Pancreas (tissue), 10 donors: ENCODE measurements around the gene PFKP. TPM values are rescaled to one million over a fixed set of nuclear protein-coding genes. Genes with fewer than 3 reads are reported as not detected.
"Not testable (repeated sequence)": the region's sequence is repeated elsewhere in the genome, so short reads cannot be mapped to it uniquely, and the experiment has no call there.

Experiments
- ATAC-seq, 4 donors: fragments of 200-7000 bp; cut with Tn5 transposase; one replicate each; pipeline versions ENCODE4 v1.8.0 to v1.9.1; 2020; ENCODE audit warnings: mild to moderate bottlenecking in 4 of 4, moderate library complexity in 4 of 4
- DNase-seq, 6 donors: peaks; one replicate each; pipeline ENCODE4 v3.0.0-alpha.2; 2020
- FAIRE-seq: peaks from 2 replicates; lab custom pipeline; 2012; peaks lifted over from hg19 to GRCh38; lab: Jason Lieb, UNC
- H3K27ac ChIP-seq, 4 donors: fragments of 200-600 bp; sonication (generic); 1 replicate in 3 of 4; 2 replicates in 1 of 4; pipeline versions ENCODE4 v1.5.0 to v1.8.0; 2020
- H3K27me3 ChIP-seq, 4 donors: fragments of 200-600 bp; one replicate each; pipeline ENCODE4 v1.8.0; 2021
- H3K36me3 ChIP-seq, 3 donors: fragments of 200-600 bp; sonication (generic) in 1 of 3; one replicate each; pipeline versions ENCODE4 v1.5.0 to v1.8.0; 2020 to 2021
- H3K4me1 ChIP-seq, 3 donors: fragments of 200-600 bp; one replicate each; pipeline ENCODE4 v1.8.0; 2021
- H3K4me3 ChIP-seq, 4 donors: fragments of 200-600 bp; sonication (generic) in 2 of 4; one replicate each; pipeline versions ENCODE4 v1.5.0 to v1.8.0; 2020 to 2021
- H3K9me3 ChIP-seq, 4 donors: fragments of 200-600 bp; one replicate each; pipeline ENCODE4 v1.8.0; 2021
- WGBS, 2 donors: extraction: QIAGEN DNeasy Blood & Tissue Kit; methylation state at CpG; one replicate each; pipeline ENCODE4 v1.1.7; 2013; 5-methylcytosine and 5-hydroxymethylcytosine counted together
- intact Hi-C, 3 donors: fragments of 100-400 bp; cut with DNase I; formaldehyde crosslinking; loops; one replicate each; pipeline versions ENCODE4 v1.11.1 to v1.14.2; 2022
- polyA plus RNA-seq, 2 donors: library from polyadenylated mRNA; stranded (reverse); fragments of 200-250 nt; gene quantifications; one replicate each; pipeline ENCODE4 v1.2.3, GENCODE V29; 2013
- total RNA-seq, 6 donors: library from RNA; stranded (reverse); fragmentation: NEBNext Ultra II Directional in 4 of 6; extraction: Animal tissue kit (Norgen Biotek cat#: 25700) in 4 of 6; gene quantifications; one replicate each; pipeline versions ENCODE4 v1.2.1 to v1.2.4, GENCODE V29; 2021 to 2023
- TF ChIP-seq, protein P1 (sequence below), 4 donors: fragments of 200-600 bp; sonication (generic) in 3 of 4; IDR thresholded peaks; one replicate each; pipeline versions ENCODE4 v1.5.0 to v1.8.0; 2021; ENCODE audit warnings: antibody characterized with exemption in 4 of 4
- donor health status: healthy with polysubstance abuse.
- donor health status: DM: no; HTN: no; CAD: no; lungs with moderate emphysema.
- donor health status: DM: no; HTN: no; CAD: no.
- donor health status: control.
- donor health status: control.
- donor health status: Bipolar disorder and iron deficiency.
- donor health status: DM: yes; HTN: yes; CAD: no.
- donor health status: DM: no; HTN: no; CAD: no.
- donor health status: DM: no; HTN: no; CAD: no.
- donor health status: DM: yes; HTN: yes; CAD: no.

The PFKP gene
- total and polyA plus RNA-seq, 8 donors = 6.8 to 32.5 (median 14.1) TPM

DNA sequence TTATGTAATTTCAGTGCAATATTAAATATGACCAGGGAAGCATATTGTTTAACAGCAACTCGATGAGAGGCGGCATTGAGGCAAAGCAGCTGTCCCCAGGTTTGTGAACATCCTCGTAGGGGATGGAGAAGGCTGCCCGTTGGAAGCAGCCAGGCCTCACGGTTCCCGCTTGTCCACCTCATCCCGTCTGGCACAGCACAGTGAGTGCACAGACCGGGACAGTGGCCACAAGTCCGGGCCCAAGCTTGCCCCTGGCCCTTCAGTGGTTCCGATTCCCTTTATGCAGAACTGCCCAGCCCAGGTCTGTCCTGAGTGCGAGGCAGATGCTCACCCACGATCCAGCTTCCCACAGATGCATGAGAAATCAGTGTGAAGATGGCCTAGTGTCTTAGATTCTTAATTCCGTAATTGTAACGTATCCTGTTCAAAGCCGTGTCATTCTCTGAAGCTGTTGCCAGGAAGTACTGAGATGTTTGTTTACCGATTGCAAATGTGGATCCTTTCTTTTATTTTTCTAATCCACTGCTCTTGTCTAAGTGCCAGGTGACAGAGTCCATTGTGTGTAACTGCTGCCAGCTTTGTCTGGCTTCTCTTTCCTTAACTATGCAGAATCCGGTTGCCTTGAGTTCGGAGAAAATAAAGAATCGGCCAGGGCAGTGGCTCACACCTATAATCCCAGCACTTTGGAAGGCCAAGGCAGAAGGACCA is 35.5 kb downstream of the PFKP start:
- Histone ChIP-seq H3K27ac (peak overlapping the region in 2 of 4 donors; percentile 42 to 61), H3K4me1 (no peaks in the 10 kb centered on the region), H3K4me3 (no peak overlapping the region), H3K9me3 (no peaks in the 10 kb centered on the region), H3K27me3 (no peaks in the 10 kb centered on the region), H3K36me3 (no peaks in the 10 kb centered on the region)
- ATAC-seq (peak in 2 of 4 donors; percentile 9 to 25), FAIRE-seq (no peak), DNase-seq (no peak)
- TF ChIP-seq, protein P1, sequence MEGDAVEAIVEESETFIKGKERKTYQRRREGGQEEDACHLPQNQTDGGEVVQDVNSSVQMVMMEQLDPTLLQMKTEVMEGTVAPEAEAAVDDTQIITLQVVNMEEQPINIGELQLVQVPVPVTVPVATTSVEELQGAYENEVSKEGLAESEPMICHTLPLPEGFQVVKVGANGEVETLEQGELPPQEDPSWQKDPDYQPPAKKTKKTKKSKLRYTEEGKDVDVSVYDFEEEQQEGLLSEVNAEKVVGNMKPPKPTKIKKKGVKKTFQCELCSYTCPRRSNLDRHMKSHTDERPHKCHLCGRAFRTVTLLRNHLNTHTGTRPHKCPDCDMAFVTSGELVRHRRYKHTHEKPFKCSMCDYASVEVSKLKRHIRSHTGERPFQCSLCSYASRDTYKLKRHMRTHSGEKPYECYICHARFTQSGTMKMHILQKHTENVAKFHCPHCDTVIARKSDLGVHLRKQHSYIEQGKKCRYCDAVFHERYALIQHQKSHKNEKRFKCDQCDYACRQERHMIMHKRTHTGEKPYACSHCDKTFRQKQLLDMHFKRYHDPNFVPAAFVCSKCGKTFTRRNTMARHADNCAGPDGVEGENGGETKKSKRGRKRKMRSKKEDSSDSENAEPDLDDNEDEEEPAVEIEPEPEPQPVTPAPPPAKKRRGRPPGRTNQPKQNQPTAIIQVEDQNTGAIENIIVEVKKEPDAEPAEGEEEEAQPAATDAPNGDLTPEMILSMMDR (IDR thresholded peaks at IDR 0.05) = no peak
- WGBS, 2 donors = 55 to 58% methylated on average over 19 of the region's 19 CpGs
- intact Hi-C loops = no loop called here

DNA sequence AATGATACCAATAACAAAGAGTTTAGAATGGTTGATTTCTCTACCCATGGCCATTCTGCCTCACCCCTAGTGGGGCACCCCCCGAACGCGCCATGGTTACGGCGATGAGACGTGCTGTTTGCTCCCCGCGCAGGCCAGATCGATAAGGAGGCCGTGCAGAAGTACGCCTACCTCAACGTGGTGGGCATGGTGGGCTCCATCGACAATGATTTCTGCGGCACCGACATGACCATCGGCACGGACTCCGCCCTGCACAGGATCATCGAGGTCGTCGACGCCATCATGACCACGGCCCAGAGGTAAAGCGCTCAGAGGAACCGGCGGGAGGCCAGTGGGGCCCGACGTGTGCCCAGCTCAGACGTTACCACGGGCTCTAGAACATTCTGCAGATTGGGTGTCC is 36.3 kb downstream of the PFKP start:
- FAIRE-seq = no peak

DNA sequence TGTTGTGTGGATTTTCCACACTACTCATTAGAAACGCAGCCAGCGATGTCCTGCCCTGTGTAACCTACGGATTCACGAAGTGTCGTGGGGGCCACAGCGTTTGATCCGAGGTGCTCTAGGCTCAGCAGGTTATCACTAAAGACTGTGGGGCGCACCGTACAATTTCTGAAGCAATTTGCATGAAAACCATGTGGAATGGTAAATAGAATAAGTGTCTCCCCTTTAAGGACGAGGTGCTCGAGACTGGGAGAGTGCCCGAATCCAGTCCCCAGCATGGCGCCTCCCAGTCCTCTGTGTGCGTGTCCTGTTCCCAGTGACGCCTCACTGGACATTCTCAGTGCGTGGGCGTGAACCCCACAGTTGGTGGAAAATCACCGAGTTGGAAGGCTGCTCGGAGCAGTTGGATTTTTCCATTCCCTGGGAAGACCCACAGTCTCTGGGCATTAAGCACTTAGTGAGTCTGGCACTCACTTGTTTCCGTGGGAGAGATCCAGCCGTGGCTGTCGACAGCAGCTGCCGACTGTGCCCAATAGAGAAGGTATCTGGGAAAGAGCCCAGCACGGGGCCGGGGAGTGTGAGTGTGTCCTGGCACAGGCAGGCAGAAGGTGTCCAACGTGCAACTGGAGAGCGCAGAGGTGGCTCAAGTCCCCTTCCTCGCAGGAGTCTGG is 37.0 kb downstream of the PFKP start:
- no peaks in the 10 kb centered on the region for H3K4me1 ChIP-seq
- no peaks in the 10 kb centered on the region for H3K36me3 ChIP-seq
- no peak overlapping the region for H3K4me3 ChIP-seq
- no peak overlapping the region for H3K27ac ChIP-seq
- TF ChIP-seq, protein P1 (IDR thresholded peaks at IDR 0.05) = no peak
- no peaks in the 10 kb centered on the region for H3K27me3 ChIP-seq
- DNase-seq (no peak), FAIRE-seq (no peak), ATAC-seq (no peak)
- intact Hi-C loops = no loop called here
- no peaks in the 10 kb centered on the region for H3K9me3 ChIP-seq
- WGBS, 2 donors = 72 to 80% methylated on average over 28 of the region's 28 CpGs

More for the DNA sequence above, 36.3 kb downstream of the PFKP start:
- no peak overlapping the region for H3K4me3 ChIP-seq
- intact Hi-C loops = no loop called here
- H3K27ac ChIP-seq = peak overlapping the region in 2 of 4 donors; percentile 42 to 61
- no peaks in the 10 kb centered on the region for H3K4me1 ChIP-seq
- DNase-seq = no peak
- 87 to 90% methylated on average over 30 of the region's 30 CpGs for WGBS, 2 donors
- ATAC-seq = no peak
- H3K36me3 ChIP-seq = no peaks in the 10 kb centered on the region
- H3K27me3 ChIP-seq = no peaks in the 10 kb centered on the region
- no peaks in the 10 kb centered on the region for H3K9me3 ChIP-seq
- TF ChIP-seq, protein P1 (IDR thresholded peaks at IDR 0.05) = no peak

DNA sequence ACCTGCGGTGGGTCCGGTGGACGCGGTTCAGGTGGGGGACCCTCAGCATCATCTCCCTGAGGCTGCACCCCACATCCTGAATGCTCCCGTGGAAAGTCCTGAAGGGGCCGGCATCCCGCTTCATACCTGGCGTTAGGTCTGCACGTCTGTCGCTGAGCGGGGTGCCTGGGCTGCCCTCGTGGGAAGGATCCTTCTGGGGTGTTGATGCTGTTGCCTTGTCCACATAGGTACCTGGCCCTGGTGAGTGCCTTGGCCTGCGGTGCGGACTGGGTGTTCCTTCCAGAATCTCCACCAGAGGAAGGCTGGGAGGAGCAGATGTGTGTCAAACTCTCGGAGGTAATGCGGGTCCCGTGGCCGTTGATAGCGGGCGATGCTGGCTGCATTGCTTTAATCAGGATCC is 37.8 kb downstream of the PFKP start:
- Histone ChIP-seq H3K4me1 (no peaks in the 10 kb centered on the region), H3K27ac (no peak overlapping the region), H3K27me3 (no peaks in the 10 kb centered on the region), H3K9me3 (no peaks in the 10 kb centered on the region), H3K36me3 (no peaks in the 10 kb centered on the region), H3K4me3 (no peak overlapping the region)
- 79 to 84% methylated on average over 20 of the region's 20 CpGs for WGBS, 2 donors
- intact Hi-C loops = no loop called here
- no peak for DNase-seq
- ATAC-seq = no peak
- no peak for FAIRE-seq
- TF ChIP-seq, protein P1 (IDR thresholded peaks at IDR 0.05) = no peak

DNA sequence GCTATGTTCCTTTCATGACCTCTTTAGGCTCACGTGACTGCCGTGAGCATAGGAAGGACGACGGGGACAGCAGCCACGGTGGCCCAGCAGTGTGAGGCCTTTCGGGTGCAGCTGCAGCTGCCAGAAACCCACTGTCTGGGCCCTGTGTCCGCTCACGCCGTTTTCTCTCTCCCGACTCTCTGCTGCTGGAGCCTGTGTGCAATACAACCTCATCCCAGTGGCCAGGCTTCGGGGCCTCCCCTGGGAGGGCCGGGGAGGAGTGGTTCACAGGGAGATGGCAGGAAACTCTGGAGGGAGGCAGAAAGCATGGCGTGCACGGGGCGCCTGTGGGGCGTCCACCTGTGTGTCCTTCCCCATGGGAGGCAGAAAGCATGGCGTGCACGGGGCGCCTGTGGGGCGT is 38.6 kb downstream of the PFKP start:
- H3K36me3 ChIP-seq = no peaks in the 10 kb centered on the region
- FAIRE-seq = no peak
- H3K4me1 ChIP-seq = no peaks in the 10 kb centered on the region
- H3K27me3 ChIP-seq = no peaks in the 10 kb centered on the region
- intact Hi-C loops = no loop called here
- 76 to 80% methylated on average over 16 of the region's 20 CpGs for WGBS, 2 donors
- TF ChIP-seq, protein P1 (IDR thresholded peaks at IDR 0.05) = no peak
- no peak overlapping the region for H3K27ac ChIP-seq
- H3K4me3 ChIP-seq = no peak overlapping the region
- no peak for ATAC-seq
- no peak for DNase-seq
- no peaks in the 10 kb centered on the region for H3K9me3 ChIP-seq

DNA sequence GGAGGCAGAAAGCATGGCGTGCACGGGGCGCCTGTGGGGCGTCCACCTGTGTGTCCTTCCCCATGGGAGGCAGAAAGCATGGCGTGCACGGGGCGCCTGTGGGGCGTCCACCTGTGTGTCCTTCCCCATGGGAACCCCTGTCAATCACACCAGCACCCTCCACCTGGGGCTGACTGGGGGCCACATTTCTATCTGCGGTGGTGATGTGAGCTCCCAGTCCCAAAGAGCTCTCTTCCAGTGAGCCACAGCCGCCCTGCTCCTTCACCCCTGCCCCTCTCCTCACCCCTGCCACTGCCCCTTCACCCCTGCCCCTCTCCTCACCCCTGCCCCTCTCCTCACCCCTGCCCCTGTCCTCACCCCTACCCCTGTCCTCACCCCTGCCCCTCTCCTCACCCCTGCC is 39.0 kb downstream of the PFKP start:
- H3K36me3 ChIP-seq, H3K4me3 ChIP-seq, H3K27me3 ChIP-seq, DNase-seq, intact Hi-C loops, FAIRE-seq, ATAC-seq, H3K27ac ChIP-seq, H3K9me3 ChIP-seq, H3K4me1 ChIP-seq: not testable (repeated sequence)
- 51 to 71% methylated on average over 4 to 6 of the region's 10 CpGs for WGBS, 2 donors
